PC-3 (cell line): ENCODE data around the gene ZNF660.

Experiments
- CTCF ChIP-seq: fragments of 300-600 bp; sonication (generic); conservative IDR thresholded peaks from 2 replicates; pipeline ENCODE4 v1.5.1; 2017; ENCODE audit warnings: antibody characterized with exemption, low read depth, mild to moderate bottlenecking, low read length
- EZH2phosphoT487 ChIP-seq: fragments of 300-600 bp; sonication (generic); IDR thresholded peaks from 2 replicates; pipeline ENCODE4 v1.6.1; 2018; ENCODE audit warnings: mild to moderate bottlenecking, antibody characterized with exemption, low read length, borderline replicate concordance

- TF ChIP-seq CTCF (no peak), EZH2phosphoT487 (no peak)
Measured at GRCh38 chr3:44648564-44649229, 63.9 kb downstream of the ZNF660 start, which contains the start of gene ZNF35.
